Right cardiac atrium (tissue), 5 donors: ENCODE measurements around the gene BLTP2. TPM values are rescaled to one million over a fixed set of nuclear protein-coding genes. Genes with fewer than 3 reads are reported as not detected.
"Not testable (repeated sequence)": the region's sequence is repeated elsewhere in the genome, so short reads cannot be mapped to it uniquely, and the experiment has no call there.

Experiments
- ATAC-seq, 2 donors: fragments of 200-7000 bp; cut with Tn5 transposase; one replicate each; pipeline versions ENCODE4 v1.8.0 to v1.9.1; 2020; ENCODE audit warnings: moderate library complexity in 2 of 2, mild to moderate bottlenecking in 1 of 2
- DNase-seq, 3 donors: peaks; one replicate each; pipeline ENCODE4 v3.0.0-alpha.2; 2020
- H3K27ac ChIP-seq: one replicate; pipeline ENCODE4 v1.5.1; 2013; ENCODE audit warnings: mild to moderate bottlenecking, low read length, control low read depth, moderate library complexity
- H3K27me3 ChIP-seq: one replicate; pipeline ENCODE4 v1.6.1; 2013; ENCODE audit not compliant: control insufficient read depth, insufficient read depth
- H3K4me1 ChIP-seq: one replicate; pipeline ENCODE4 v1.6.1; 2013; ENCODE audit warnings: low read length; ENCODE audit not compliant: control insufficient read depth, insufficient read depth
- H3K4me3 ChIP-seq: one replicate; pipeline ENCODE4 v1.5.1; 2013; ENCODE audit warnings: low read length, control low read depth
- H3K9me3 ChIP-seq: one replicate; pipeline ENCODE4 v1.6.1; 2013; ENCODE audit warnings: low read length; ENCODE audit not compliant: control insufficient read depth
- WGBS: extraction: QIAGEN DNeasy Blood & Tissue Kit; methylation state at CpG from one replicate; pipeline ENCODE4 v1.1.7; 2013; 5-methylcytosine and 5-hydroxymethylcytosine counted together
- intact Hi-C, 4 donors: fragments of 100-400 bp; cut with DNase I; formaldehyde crosslinking; loops; one replicate each; pipeline versions ENCODE4 v1.11.0 to v1.14.0; 2022 to 2023
- polyA plus RNA-seq: library from polyadenylated mRNA; stranded (reverse); fragments of 200-250 nt; gene quantifications from one replicate; pipeline ENCODE4 v1.2.3, GENCODE V29; 2013
- total RNA-seq, 4 donors: library from RNA; stranded (reverse); fragmentation: NEBNext Ultra II Directional; extraction: Animal tissue kit (Norgen Biotek cat#: 25700); gene quantifications; one replicate each; pipeline ENCODE4 v1.2.1, GENCODE V29; 2021
- donor health status: healthy with polysubstance abuse.
- donor health status: DM: no; HTN: yes; CAD: no.
- donor health status: DM: no; HTN: no; CAD: no.
- donor health status: DM: no; HTN: yes; CAD: no; lungs with severe emphysema.
- donor health status: DM: yes; HTN: yes; CAD: no.

The BLTP2 gene
- total and polyA plus RNA-seq, 5 donors = 21.0 to 87.3 (median 80.0) TPM

GRCh38 chr17:28618464-28618863, 26.5 kb downstream of the BLTP2 start:
- WGBS = 92% methylated on average over 3 of the region's 3 CpGs
- no peak for DNase-seq
- Histone ChIP-seq H3K4me3 (no peak overlapping the region), H3K9me3 (no peaks in the 10 kb centered on the region), H3K4me1 (no peaks in the 10 kb centered on the region), H3K27me3 (no peaks in the 10 kb centered on the region), H3K27ac (no peak overlapping the region)
- no peak for ATAC-seq
- intact Hi-C loops = loop anchor here in 1 of 4 donors (10.0 kb wide), 1 partner anchor 74 kb away; no protein-coding TSS in a partner anchor

GRCh38 chr17:28616281-28616680, 28.7 kb downstream of the BLTP2 start:
- DNase-seq (no peak), ATAC-seq (no peak)
- Histone ChIP-seq H3K4me1 (no peaks in the 10 kb centered on the region), H3K4me3 (no peak overlapping the region), H3K9me3 (no peaks in the 10 kb centered on the region), H3K27ac (no peak overlapping the region), H3K27me3 (no peaks in the 10 kb centered on the region)
- WGBS = 81% methylated on average over 7 of the region's 7 CpGs
- intact Hi-C loops = loop anchor here in 1 of 4 donors (10.0 kb wide), 1 partner anchor 71 kb away; no protein-coding TSS in a partner anchor

- Histone ChIP-seq H3K4me1 (no peaks in the 10 kb centered on the region), H3K9me3 (no peaks in the 10 kb centered on the region), H3K27ac (no peak overlapping the region), H3K27me3 (no peaks in the 10 kb centered on the region), H3K4me3 (no peak overlapping the region)
- WGBS = 78% methylated on average over 4 of the region's 4 CpGs
- ATAC-seq = no peak
- intact Hi-C loops = loop anchor here in 1 of 4 donors (10.0 kb wide), 1 partner anchor 71 kb away; no protein-coding TSS in a partner anchor
- DNase-seq = no peak
Measured at GRCh38 chr17:28615260-28615940, 29.6 kb downstream of the BLTP2 start.

GRCh38 chr17:28613931-28614381, 31.0 kb downstream of the BLTP2 start, which contains the start of gene RSKR:
Gene RSKR (minus strand): TSS chr17:28614185. CDS start chr17:28614161, 24 bp downstream.
- peak; percentile 30 to 37 for ATAC-seq
- WGBS = 72% methylated on average over 5 of the region's 5 CpGs
- Histone ChIP-seq H3K4me1 (no peaks in the 10 kb centered on the region), H3K27me3 (no peaks in the 10 kb centered on the region), H3K27ac (no peak within 1 kb of the TSS), H3K9me3 (no peaks in the 10 kb centered on the region), H3K4me3 (no peak within 1 kb of the TSS)
- DNase-seq = no peak
- intact Hi-C loops = loop anchor here in 3 of 4 donors (5.0 to 10.0 kb wide), 4 partner anchors 62 to 117 kb away; partner anchors contain the start of gene UNC119 (in 1 of the 3)

GRCh38 chr17:28612936-28613872, 31.8 kb downstream of the BLTP2 start:
- WGBS = 76% methylated on average over 6 of the region's 6 CpGs
- no peaks in the 10 kb centered on the region for H3K9me3 ChIP-seq
- ATAC-seq = peak; percentile 46
- intact Hi-C loops = loop anchor here in 3 of 4 donors (5.0 to 10.0 kb wide), 4 partner anchors 61 to 116 kb away; partner anchors contain the start of gene UNC119 (in 1 of the 3)
- H3K27me3 ChIP-seq = no peaks in the 10 kb centered on the region
- H3K4me3 ChIP-seq = no peak overlapping the region
- no peaks in the 10 kb centered on the region for H3K4me1 ChIP-seq
- DNase-seq = no peak
- no peak overlapping the region for H3K27ac ChIP-seq

GRCh38 chr17:28612531-28612930, 32.4 kb downstream of the BLTP2 start:
- Histone ChIP-seq H3K9me3 (no peaks in the 10 kb centered on the region), H3K27me3 (no peaks in the 10 kb centered on the region), H3K4me1 (no peaks in the 10 kb centered on the region), H3K27ac (no peak overlapping the region), H3K4me3 (no peak overlapping the region)
- intact Hi-C loops = loop anchor here in 3 of 4 donors (5.0 to 10.0 kb wide), 4 partner anchors 60 to 115 kb away; partner anchors contain the start of gene UNC119 (in 1 of the 3)
- WGBS = 49% methylated on average over 2 of the region's 2 CpGs
- DNase-seq = no peak
- ATAC-seq = no peak

GRCh38 chr17:28610376-28610775, 34.6 kb downstream of the BLTP2 start:
- ATAC-seq = no peak
- intact Hi-C loops = loop anchor here in 3 of 4 donors (5.0 to 10.0 kb wide), 4 partner anchors 58 to 113 kb away; partner anchors contain the start of gene UNC119 (in 1 of the 3)
- Histone ChIP-seq H3K27ac (no peak overlapping the region), H3K27me3 (no peaks in the 10 kb centered on the region), H3K4me3 (no peak overlapping the region), H3K9me3 (no peaks in the 10 kb centered on the region), H3K4me1 (no peaks in the 10 kb centered on the region)
- 83% methylated on average over 8 of the region's 8 CpGs for WGBS
- no peak for DNase-seq

GRCh38 chr17:28604031-28604430, 40.9 kb downstream of the BLTP2 start:
- ATAC-seq, intact Hi-C loops, H3K27ac ChIP-seq, H3K4me3 ChIP-seq, H3K4me1 ChIP-seq, H3K27me3 ChIP-seq, H3K9me3 ChIP-seq, DNase-seq: not testable (repeated sequence)
- WGBS = 93% methylated on average over 26 of the region's 31 CpGs

GRCh38 chr17:28599311-28600184, 45.4 kb downstream of the BLTP2 start:
- Histone ChIP-seq H3K4me1 (no peaks in the 10 kb centered on the region), H3K27ac (peak overlapping the region; percentile 95), H3K4me3 (peak overlapping the region; percentile 81), H3K27me3 (no peaks in the 10 kb centered on the region), H3K9me3 (no peaks in the 10 kb centered on the region)
- DNase-seq (peak; percentile 71 to 84 (median 78)), ATAC-seq (peak; percentile 74 to 81)
- WGBS = 9% methylated on average over 40 of the region's 40 CpGs
- intact Hi-C loops = loop anchor here in 1 of 4 donors (5.0 kb wide), 1 partner anchor 52 kb away; no protein-coding TSS in a partner anchor
